GM23338 (cell line): ENCODE measurements around the gene TMEM185A.

ENCODE experiments used
- EZH2 ChIP-seq: fragments of 200-600 bp; sonication (generic); IDR thresholded peaks from one replicate; pipeline ENCODE4 v1.8.0; 2017; ENCODE audit warnings: antibody characterized with exemption, mild to moderate bottlenecking, low read depth; ENCODE audit not compliant: unreplicated experiment
- JUNB ChIP-seq: IDR thresholded peaks from one replicate; pipeline ENCODE4 v1.6.1; 2016; ENCODE audit warnings: antibody characterized with exemption; ENCODE audit not compliant: unreplicated experiment
- NANOG ChIP-seq: IDR thresholded peaks from 2 replicates; pipeline ENCODE4 v1.6.1; 2016; ENCODE audit warnings: antibody characterized with exemption, borderline replicate concordance
- POLR2AphosphoS5 ChIP-seq: IDR thresholded peaks from 2 replicates; pipeline ENCODE4 v1.6.1; 2016; ENCODE audit warnings: antibody characterized with exemption, low read depth
- ZNF331 ChIP-seq: fragments of 250-450 bp; sonication (Bioruptor Pico); IDR thresholded peaks from 2 replicates; pipeline ENCODE4 v1.5.0; 2020; ENCODE audit warnings: low read depth, mild to moderate bottlenecking, moderate library complexity
- TF ChIP-seq, protein P1 (sequence below), 2 experiments: fragments of 200-600 bp in 1 of 2; sonication (generic) in 1 of 2; conservative IDR thresholded peaks; 2 replicates each; pipeline versions ENCODE4 v1.5.1 to v1.6.1; 2016 to 2017; ENCODE audit warnings: antibody characterized with exemption in 2 of 2, low read depth in 2 of 2, mild to moderate bottlenecking in 2 of 2, moderate library complexity in 1 of 2
- TF ChIP-seq, protein P2 (sequence below): IDR thresholded peaks from 2 replicates; pipeline ENCODE4 v1.6.1; 2016; ENCODE audit warnings: antibody characterized with exemption
- TF ChIP-seq, protein P3 (sequence below): IDR thresholded peaks from one replicate; pipeline ENCODE4 v1.6.1; 2018; ENCODE audit warnings: antibody characterized with exemption; ENCODE audit not compliant: unreplicated experiment

DNA sequence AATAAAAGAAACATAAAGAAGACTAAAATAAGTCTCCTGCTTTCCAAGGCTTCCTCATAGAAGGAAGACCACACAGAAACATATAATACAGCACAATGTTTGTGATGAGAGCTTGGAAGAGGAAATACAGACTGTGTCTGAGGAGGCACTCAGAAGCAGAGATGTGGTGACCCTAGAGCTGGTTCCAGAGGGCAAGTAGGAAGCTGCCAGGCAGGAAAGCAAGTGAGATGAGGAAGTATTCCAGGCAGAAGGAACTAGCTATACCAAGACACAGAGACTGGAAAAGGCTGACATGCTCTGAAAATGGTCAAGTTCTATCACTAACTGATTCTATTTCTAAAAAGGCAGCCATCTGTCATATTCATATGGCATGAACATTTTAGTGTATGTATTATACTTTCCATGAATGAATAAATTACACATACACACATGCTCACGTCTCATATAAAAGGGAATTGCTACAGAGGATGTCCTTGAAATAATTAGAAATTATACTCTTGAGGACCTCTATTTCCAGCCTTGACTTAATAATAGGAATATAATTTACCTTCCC is 19.9 kb downstream of the TMEM185A start:
- TF ChIP-seq EZH2 (no peak), POLR2AphosphoS5 (no peak), JUNB (no peak), ZNF331 (no peak), NANOG (no peak)
- TF ChIP-seq, protein P1, sequence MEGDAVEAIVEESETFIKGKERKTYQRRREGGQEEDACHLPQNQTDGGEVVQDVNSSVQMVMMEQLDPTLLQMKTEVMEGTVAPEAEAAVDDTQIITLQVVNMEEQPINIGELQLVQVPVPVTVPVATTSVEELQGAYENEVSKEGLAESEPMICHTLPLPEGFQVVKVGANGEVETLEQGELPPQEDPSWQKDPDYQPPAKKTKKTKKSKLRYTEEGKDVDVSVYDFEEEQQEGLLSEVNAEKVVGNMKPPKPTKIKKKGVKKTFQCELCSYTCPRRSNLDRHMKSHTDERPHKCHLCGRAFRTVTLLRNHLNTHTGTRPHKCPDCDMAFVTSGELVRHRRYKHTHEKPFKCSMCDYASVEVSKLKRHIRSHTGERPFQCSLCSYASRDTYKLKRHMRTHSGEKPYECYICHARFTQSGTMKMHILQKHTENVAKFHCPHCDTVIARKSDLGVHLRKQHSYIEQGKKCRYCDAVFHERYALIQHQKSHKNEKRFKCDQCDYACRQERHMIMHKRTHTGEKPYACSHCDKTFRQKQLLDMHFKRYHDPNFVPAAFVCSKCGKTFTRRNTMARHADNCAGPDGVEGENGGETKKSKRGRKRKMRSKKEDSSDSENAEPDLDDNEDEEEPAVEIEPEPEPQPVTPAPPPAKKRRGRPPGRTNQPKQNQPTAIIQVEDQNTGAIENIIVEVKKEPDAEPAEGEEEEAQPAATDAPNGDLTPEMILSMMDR (conservative IDR thresholded peaks at IDR 0.05; ENCODE audit: low read depth in 2 of 2) = no peak
- TF ChIP-seq, protein P2, sequence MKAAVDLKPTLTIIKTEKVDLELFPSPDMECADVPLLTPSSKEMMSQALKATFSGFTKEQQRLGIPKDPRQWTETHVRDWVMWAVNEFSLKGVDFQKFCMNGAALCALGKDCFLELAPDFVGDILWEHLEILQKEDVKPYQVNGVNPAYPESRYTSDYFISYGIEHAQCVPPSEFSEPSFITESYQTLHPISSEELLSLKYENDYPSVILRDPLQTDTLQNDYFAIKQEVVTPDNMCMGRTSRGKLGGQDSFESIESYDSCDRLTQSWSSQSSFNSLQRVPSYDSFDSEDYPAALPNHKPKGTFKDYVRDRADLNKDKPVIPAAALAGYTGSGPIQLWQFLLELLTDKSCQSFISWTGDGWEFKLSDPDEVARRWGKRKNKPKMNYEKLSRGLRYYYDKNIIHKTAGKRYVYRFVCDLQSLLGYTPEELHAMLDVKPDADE = no peak
- TF ChIP-seq, protein P3, sequence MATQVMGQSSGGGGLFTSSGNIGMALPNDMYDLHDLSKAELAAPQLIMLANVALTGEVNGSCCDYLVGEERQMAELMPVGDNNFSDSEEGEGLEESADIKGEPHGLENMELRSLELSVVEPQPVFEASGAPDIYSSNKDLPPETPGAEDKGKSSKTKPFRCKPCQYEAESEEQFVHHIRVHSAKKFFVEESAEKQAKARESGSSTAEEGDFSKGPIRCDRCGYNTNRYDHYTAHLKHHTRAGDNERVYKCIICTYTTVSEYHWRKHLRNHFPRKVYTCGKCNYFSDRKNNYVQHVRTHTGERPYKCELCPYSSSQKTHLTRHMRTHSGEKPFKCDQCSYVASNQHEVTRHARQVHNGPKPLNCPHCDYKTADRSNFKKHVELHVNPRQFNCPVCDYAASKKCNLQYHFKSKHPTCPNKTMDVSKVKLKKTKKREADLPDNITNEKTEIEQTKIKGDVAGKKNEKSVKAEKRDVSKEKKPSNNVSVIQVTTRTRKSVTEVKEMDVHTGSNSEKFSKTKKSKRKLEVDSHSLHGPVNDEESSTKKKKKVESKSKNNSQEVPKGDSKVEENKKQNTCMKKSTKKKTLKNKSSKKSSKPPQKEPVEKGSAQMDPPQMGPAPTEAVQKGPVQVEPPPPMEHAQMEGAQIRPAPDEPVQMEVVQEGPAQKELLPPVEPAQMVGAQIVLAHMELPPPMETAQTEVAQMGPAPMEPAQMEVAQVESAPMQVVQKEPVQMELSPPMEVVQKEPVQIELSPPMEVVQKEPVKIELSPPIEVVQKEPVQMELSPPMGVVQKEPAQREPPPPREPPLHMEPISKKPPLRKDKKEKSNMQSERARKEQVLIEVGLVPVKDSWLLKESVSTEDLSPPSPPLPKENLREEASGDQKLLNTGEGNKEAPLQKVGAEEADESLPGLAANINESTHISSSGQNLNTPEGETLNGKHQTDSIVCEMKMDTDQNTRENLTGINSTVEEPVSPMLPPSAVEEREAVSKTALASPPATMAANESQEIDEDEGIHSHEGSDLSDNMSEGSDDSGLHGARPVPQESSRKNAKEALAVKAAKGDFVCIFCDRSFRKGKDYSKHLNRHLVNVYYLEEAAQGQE = no peak
